AG08395 (cell line): ENCODE measurements around the gene CDC37.

Source experiments
- DNase-seq: peaks from one replicate; pipeline ENCODE4 v3.0.0; 2012; ENCODE audit warnings: mixed read lengths, low spot score

The CDC37 gene

DNA sequence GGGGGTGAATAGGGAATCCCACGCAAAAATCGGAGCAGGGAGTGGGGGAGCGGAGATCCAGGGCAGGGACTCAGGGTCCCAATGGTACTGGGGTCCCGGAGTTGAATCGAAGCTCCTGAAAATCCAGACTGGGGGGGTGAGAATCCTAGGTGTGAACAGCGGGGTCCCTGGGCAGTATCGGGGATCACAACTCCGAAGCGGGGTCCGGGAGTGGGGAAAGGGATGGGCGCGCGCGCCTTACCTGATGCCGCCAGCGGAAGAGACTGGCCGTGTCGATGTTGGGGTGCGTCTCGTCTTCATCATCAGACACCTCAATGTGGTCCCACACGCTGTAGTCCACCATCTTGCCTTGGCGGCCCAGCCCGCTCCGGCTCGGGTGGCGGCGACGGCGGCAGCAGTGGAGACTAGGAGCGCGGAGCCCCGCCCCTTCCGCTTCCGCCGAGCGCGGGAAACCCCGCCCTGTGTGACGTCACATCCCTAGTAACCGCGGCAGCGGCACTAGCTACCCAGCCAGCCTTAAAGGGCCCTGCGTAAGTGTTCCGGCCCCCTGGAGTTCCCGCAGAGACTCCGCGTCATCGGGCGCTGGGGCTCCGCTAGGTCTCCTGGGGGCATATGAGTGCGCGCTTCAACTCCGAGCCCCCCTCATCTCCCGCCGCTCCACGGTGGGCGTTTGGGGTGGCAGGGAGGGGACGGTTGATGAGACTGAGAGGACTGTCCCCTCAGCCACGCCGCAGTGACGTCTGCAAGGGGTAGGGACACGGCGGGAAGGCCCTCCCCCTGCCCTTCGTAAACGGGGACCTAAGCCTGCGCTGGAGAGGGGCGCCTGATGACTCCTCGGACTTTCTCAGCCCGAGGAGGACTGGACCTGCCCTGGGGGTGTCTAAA lies at the start of gene CDC37:
CDC37 (minus strand) TSS at position 406 of the 885 bp plus-strand sequence; CDS start at position 343, 63 bp downstream.
- DNase-seq = peak; percentile 99

DNA sequence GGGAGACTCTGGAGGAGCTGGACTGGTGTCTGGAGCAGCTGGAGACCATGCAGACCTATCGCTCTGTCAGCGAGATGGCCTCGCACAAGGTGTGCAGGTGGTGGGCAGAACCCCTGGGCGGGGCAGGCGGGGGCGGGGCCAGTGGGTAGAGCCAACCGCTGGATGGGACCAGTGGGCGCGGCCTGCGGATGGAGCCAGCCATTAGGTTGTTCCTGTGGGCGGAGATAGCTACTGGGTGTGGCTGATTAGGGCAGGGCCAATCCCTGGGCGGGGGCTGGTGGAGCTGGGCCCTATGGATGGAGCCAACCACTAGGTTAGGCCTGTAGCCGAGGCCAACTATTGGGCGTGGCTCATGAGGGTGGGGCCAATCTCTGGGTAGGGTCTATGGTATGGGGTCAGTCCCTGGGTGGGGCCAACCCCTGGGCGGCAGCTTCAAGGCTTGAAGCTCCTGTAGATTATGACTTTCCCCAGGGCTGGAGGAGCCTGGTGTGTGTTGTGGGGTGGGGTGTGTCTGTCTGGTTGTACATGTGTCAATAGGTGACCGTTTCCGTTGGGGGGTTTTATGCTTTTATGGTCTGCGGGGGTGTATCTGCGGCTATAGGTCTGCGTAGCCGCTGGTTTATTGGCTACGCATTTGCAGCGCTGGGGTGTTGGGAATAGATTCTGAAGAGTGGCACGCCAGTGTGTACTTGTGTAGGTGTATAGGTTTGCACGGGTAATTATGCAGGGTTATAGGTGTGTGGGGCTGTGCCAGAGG lies 47.7 kb upstream of the CDC37 start:
- no peak for DNase-seq

DNA sequence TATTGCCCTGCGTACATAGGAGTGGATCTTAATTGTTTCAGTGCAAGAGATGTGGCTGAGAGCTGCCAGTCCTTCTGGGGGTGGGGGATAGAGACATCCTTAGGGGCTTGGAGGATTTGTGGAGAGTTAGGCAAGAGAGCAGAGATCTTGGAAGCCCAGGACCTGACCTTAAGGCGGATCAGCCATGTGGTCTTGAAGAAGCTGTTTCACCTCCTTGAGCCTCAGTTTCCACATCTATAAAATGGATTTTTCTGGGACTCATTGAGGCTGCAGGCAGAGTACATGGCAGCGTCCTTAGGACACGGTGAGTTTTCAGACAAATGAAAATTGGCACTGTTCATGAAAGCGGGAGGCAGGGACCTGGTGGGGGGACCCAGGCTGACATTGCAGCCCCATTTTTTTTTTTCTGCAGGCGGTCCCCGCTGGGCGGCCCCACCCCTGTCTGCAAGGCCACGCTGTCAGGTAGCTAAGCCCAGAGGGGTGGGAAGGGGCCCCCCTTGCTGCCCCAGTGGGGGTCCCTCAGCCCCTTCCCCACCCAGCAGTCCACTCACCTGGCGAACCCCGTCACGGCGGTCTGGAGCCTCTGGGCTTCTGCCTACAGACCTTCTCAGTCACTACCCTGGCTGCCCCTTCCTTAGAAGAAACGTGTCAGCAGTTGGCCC lies 47.0 kb upstream of the CDC37 start:
- DNase-seq = no peak

DNA sequence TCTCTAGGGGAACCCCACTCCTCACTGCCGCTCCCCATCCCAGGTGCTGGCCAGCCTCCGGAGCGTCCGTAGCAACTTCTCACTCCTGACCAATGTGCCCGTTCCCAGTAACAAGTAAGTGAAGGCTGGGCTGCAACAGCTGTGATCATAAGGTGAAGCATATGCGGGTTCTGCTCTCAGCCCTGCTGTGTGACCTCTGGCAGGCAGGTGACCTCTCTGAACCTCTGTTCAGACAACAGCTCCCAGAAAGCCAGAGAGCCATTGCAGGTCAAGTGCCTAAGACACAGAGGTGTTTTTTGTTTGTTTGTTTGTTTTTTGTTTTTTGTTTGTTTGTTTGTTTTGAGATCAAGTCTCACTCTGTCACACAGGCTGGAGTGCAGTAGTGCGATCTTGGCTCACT lies 45.7 kb upstream of the CDC37 start:
- no peak for DNase-seq

DNA sequence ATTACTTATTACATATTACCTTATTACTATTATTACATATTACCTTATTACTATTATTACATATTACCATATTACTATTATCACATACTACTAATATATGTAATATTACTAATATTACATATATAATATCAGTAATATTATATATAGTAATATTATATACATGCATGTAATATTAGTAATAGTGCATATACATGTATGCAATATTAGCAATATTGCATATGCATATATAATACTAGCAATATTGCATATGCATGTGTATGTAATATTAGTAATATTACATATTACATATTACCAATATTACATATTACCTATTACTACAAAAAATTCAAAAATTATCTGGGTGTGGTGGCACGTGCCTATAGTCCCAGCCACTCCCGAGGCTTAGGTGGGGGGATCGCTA lies 39.4 kb upstream of the CDC37 start:
- no peak for DNase-seq

DNA sequence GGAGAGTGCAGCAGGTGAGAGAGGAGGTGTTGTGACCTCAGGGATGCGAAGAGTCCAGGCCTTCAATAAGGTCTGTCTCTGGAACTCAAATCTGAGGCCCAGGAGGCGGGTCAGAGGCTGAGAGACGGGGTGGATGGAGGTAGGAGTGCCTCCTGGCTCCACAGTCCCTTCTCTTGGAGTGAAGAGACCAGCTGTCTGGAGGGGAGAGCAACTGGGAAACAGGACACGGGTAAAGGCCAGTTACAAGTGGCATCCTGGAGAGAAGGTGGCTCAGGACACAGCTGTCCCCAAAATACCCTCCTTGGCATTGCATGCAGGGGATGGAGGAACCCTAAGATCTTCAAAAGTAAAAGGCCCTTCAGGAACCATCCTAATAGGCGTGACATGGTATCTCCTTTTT lies 36.2 kb upstream of the CDC37 start:
- DNase-seq = no peak

DNA sequence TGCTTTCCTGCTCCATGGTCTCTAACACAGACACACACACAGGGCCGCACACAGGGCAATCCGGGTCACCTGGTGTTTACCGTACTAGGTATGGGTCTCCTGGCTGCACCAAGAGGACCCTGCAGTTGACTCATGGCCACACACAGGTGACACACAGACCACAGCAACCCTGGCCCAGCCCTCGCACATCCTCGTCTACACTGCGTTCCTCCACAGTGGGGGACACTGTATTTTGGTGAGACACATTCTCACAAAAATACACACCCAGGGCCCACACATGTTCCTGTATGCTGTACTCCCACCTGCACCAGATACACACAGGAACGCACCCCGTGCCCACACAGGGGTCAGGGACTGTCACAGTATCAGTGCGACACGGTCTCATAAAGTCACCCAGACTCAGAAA lies 29.8 kb upstream of the CDC37 start:
- DNase-seq = no peak

DNA sequence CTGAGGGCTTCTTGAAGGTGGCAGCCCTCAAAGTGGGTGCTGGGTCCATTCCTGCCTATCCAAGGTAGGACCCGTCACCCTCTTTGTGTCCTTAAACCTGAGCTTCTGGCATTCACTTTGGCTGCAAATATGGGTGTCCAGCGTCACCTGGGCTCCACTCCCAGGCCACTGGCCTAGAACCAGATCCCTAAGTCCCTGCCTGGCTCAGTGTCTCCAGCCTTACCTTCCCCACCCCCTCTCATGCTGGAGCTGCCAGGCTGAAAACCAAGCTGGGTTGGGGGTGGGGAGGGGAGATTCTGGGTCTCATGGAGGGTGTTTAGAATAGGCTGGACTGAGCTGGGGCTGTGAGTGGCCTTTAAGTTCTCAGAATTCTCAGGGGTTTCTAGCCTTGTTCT lies 29.4 kb upstream of the CDC37 start:
- no peak for DNase-seq

DNA sequence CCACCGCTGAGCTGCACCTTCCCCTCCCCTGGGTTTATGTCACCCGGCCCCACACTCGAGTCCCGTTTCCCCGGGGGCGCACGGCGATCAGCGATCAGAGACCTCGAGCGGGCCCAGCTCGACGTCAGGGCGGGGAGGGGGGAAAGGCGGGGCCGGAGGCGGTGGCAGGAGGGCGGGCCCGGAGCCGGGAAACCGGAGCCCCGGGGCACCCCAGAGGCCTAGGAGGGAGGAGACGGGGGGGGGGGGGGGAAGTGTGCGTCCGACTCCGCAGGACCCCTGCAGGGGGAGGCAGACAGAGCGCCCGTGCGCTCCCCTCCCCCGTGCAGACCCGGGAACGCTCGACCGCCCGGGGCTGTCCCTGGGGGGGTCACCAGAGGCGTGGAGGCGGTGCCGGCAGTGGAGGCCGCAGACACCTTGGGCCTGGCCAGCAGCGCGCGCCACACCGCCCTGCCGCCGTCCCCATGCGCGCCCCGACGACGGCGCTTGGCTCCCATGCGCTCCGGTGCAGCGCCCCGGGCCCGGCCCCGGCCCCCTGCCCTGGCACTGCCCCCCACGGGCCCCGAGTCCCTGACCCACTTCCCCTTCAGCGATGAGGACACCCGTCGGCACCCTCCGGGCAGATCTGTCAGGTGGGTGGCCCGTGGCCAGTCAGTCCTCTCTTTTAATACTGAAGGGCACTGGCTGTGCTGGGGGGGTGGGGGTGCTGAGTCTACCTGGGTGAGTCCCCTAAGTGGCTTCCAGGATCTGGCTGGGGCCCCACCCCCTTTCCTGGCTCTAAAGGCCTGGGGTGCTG lies 28.8 kb upstream of the CDC37 start:
- peak; percentile 78 for DNase-seq

DNA sequence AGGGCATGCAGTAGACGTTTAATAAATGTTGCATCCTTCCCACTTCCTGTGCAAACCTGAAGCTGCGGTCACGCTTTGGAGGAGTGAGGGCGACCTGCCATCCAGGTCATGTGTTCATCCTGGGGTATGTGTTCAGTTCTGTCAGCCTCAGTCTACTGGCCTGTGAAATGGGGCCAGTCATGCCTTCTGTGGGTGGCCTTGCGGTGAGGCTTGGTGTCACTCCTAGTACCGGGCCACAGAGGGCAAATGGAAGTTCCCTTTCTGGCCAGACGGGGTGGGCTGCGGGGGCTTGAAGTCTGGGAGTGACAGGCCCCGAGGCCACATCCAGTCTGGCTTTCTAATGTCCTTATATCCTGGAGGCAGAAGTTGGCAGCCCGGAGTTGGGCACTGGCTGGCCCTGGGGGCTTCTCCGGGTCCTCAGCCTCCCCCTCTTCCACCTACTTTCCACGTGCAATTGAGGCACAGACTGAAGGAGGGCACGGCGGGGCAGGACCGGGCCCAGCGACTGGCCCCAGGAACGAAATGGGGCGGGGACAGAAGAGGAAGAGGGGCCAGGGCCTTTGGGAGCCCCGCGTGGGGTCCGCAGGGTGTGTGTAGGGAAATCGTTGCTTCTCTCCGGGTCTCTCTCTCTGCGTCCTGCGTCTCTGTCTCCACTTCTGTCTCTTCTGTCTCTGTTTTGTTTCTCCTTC lies 28.1 kb upstream of the CDC37 start:
- DNase-seq = no peak

DNA sequence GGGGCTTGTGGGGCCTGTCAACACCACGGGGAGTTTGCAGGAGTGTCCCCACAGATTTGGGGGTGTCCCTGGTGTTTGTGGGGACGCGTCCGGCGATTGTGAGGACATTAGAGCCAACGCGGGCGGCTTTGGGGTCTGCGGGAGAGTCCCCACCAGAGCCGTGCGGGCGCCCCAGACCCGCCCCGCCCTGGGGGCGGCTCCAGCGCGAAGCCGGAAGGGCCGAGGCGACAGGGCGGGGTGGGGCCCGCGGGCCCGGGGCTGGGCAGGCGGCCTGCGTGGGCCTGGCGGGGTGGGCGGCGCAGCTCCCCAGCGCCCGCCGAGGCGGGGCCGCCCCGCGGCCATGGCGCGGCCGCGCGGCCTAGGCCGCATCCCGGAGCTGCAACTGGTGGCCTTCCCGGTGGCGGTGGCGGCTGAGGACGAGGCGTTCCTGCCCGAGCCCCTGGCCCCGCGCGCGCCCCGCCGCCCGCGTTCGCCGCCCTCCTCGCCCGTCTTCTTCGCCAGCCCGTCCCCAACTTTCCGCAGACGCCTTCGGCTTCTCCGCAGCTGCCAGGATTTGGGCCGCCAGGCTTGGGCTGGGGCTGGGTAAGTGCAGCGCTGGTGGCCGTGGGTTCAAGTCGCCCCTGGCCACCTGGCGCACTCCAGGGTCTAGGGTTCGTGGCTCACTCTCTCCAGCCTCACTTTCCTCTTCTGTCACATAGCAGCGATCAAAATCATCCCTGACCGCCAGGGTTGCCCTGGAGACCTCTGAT lies 27.3 kb upstream of the CDC37 start:
- DNase-seq = peak; percentile 85

DNA sequence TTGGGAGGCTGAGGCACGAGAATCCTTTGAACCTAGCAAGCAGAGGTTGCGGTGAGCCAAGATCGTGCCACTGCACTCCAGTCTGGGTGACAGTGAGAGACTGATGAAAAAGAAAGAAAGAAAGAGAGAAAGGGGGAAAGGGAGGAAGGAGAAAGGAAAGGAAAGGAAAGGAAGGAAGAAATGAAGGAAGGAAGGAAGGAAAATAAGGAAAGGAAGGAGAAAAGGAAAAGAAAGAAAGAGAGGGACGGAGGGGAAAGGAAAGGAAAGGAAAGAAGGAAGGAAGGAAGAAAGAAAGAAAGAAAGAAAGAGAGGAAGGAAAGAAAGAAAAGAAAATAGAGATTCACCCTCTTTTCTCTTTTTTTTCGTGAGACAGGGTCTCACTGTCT lies 25.6 kb upstream of the CDC37 start:
- DNase-seq = no peak

DNA sequence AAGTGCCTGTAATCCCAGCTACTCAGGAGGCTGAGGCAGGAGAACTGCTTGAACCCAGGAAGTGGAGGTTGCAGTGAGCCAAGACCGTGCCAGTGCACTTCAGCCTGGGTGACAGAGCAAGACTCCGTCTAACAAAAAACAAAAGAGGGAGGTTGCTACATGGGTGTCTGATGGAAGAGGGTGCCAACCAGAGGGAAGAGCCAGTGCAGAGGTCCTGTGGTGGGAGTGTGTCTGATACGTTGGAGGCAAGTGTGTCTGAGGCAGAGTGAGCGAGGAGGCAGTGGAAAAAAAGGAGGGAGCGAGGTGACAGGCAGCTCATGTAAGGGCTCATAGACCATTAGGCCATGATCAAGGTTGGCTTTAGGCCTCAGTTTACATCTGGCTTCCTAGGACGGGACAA lies 23.8 kb upstream of the CDC37 start:
- no peak for DNase-seq

DNA sequence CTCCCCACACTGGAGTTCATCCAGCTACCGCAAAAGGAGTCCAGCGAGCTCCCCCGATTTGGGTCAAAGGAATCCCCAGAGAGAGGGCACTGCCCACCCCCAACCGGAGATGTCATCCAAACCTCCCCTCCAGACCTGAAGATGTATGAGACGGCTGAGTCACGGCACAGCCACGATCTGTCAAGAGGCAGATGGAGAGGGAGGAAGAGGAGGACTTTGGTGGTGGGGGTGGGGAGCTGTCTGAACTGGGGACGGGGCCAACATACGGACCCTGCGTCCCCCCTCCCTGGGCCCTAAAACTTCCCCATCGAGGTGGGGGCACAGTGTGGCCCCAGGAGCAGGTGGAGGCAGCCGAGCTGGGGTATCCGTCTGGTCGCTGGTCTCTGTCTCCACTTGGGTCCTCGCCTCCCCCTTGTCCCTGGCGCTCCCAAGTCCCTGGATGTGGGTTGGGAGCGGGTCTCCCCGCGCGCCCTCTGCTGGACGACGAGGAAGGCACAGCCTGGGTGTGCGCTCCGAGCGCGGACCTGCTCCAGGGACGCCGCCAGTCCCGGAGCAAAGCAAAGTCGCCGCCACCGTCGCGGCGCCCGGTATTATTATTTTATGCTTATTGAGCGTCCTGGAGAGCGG lies 20.8 kb upstream of the CDC37 start:
- peak; percentile 92 for DNase-seq

DNA sequence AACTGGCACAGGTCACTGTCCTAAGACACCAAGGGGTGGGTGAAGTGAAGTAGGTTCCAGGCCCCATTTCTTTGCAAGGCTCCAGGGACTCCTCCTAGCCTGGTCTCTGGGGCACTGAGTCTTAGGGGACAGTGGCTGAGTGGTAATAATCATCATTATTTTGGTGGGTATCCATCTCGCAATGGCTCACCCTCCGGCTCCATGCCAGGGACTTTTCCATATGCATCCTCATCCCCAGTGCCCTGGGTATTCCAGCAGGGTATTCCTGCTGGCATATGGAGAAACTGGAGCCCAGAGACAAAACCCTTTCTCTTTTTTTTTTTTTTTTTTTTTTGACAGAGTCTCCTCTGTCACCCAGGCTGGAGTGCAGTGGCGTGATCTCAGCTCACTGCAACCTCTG lies 19.5 kb upstream of the CDC37 start:
- no peak for DNase-seq

DNA sequence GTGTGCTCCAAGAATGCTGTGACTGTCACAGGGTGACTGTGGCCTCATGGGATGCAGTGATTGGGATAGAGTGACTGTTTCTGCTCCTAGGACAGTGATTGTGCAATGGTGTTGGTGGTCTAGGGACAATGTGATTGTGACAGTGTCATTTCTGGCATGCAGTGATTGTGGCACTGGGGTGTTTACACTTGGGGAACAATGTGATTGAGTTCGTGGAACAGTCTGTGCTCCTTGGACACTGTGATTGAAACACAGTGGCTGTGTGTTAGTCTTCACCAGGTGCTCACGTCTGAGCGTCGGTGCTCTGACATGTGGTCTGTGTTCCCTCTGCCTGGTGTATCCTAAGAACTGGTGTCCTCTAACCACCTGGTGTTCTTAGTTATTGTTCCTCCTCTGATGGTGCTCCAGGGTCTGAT lies 18.7 kb upstream of the CDC37 start:
- DNase-seq = no peak

DNA sequence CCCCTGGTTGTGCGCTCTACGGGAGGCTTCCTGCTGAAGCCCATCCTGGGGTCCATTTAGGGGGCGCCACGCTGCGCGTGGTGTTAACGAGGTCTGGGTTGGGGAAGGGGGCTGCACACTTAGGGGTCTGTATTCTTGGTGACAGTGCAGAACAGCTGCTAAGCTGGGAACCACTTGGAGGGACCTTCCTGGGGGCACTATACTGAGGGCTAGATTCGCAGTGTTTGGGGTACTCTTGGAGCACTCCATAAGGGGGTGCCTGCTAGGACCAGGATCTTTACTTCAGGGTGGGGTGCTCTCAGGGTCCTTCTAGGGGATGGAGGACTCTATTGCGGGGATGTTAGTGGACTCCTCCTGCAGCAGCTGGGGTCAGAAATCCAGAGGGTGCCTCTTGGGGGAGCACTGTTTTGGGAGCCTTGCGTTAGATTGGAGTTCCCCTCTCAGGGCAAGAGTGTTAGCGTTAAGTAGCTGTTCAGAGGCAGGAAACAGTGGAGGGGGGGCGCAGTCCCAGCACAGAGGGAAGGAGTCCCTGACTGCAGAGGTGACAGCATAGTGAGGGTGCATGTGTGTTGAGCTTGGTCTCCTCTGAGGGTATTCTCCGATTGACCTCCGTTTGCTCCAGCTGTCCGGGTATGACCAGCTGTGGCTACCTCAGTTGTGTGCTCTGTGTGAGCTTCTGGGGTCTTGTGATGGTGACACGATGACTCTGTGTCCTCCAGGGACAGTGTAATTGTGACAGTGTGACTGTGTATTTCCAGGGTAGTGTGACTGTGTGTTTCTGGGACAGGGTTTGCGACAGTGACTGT lies 18.1 kb upstream of the CDC37 start:
- no peak for DNase-seq

DNA sequence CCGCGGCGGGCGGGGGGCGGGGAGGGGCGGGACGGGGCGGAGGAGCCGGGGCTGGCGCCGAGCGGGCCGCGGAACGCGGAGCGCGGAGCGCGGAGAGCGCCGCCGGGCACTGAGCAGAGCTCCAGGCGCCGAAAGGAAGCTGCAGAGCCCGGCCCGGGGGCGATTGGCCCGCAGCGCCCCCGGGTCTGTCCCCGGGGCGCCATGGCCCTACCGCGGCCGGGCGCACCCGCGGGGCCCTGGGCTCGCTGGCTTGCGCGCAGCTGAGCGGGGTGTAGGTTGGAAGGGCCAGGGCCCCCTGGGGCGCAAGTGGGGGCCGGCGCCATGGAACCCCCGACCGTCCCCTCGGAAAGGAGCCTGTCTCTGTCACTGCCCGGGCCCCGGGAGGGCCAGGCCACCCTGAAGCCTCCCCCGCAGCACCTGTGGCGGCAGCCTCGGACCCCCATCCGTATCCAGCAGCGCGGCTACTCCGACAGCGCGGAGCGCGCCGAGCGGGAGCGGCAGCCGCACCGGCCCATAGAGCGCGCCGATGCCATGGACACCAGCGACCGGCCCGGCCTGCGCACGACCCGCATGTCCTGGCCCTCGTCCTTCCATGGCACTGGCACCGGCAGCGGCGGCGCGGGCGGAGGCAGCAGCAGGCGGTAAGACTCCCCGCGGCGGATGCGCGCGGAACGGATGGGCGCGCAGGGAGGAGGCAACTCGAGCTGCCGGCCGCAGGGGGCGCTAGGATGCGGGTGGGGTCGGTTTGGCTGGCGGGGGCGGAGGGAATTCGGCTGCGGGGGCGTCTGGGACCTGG lies 17.3 kb upstream of the CDC37 start, which contains the start of gene PDE4A:
PDE4A (plus strand) TSS at position 95 of the 796 bp plus-strand sequence; CDS start at position 322, 227 bp downstream.
- DNase-seq = peak; percentile 13
